Tibial artery (tissue), 4 donors: ENCODE measurements around the gene APOBEC4.

Experiments used
- DNase-seq, 2 donors: peaks; one replicate each; pipeline ENCODE4 v3.0.0-alpha.2; 2019
- H3K27ac ChIP-seq, 2 donors: fragments of 200-600 bp; sonication (generic) in 1 of 2; 1 replicate in 1 of 2; 2 replicates in 1 of 2; pipeline ENCODE4 v1.5.1; 2018 to 2019; ENCODE audit warnings: mild to moderate bottlenecking in 1 of 2
- H3K27me3 ChIP-seq, 2 donors: fragments of 200-600 bp; sonication (generic) in 1 of 2; one replicate each; pipeline versions ENCODE4 v1.5.1 to v1.6.0; 2016 to 2019
- H3K36me3 ChIP-seq, 3 donors: fragments of 200-600 bp; sonication (generic) in 2 of 3; one replicate each; pipeline ENCODE4 v1.5.1; 2016 to 2019; ENCODE audit warnings: mild to moderate bottlenecking in 2 of 3
- H3K4me1 ChIP-seq, 4 donors: fragments of 200-600 bp; sonication (generic) in 2 of 4; 1 replicate in 3 of 4; 2 replicates in 1 of 4; pipeline ENCODE4 v1.5.1; 2016 to 2019
- H3K4me3 ChIP-seq, 2 donors: fragments of 200-600 bp; sonication (generic) in 1 of 2; 1 replicate in 1 of 2; 2 replicates in 1 of 2; pipeline ENCODE4 v1.5.1; 2018 to 2019; ENCODE audit warnings: mild to moderate bottlenecking in 2 of 2
- H3K9me3 ChIP-seq, 3 donors: fragments of 200-600 bp; sonication (generic) in 1 of 3; one replicate each; pipeline ENCODE4 v1.5.1; 2016 to 2019
- CTCF ChIP-seq, 2 experiments: fragments of 200-600 bp in 1 of 2; fragments of 450-650 bp in 1 of 2; IDR thresholded peaks; one replicate each; pipeline ENCODE4 v1.5.1; 2017 to 2019; ENCODE audit warnings: antibody characterized with exemption in 2 of 2, mild to moderate bottlenecking in 1 of 2, moderate library complexity in 1 of 2
- intact Hi-C: fragments of 100-400 bp; cut with DNase I; formaldehyde crosslinking; loops from one replicate; pipeline ENCODE4 v1.15.0; 2023; ENCODE audit warnings: low total_unique reads

APOBEC4 gene

GRCh38 chr1:183652547-183653461, at the start of gene APOBEC4:
APOBEC4 (minus strand) TSS chr1:183653316; CDS start chr1:183648781, 4,535 bp downstream.
- no peak within 1 kb of the TSS for H3K4me3 ChIP-seq
- intact Hi-C loops = loop anchor here (5.0 kb wide), 1 partner anchor 264 kb away; no protein-coding TSS in a partner anchor
- H3K27ac ChIP-seq = no peak within 1 kb of the TSS
- H3K27me3 ChIP-seq = no peaks in the 10 kb centered on the region
- H3K9me3 ChIP-seq = no peaks in the 10 kb centered on the region
- H3K4me1 ChIP-seq = peaks cover 0 to 3% (median 0%) of the 10 kb centered on the region in 4 donors
- no peak for TF ChIP-seq CTCF (IDR thresholded peaks at IDR 0.05)
- no peaks in the 10 kb centered on the region for H3K36me3 ChIP-seq
- DNase-seq = no peak

- no peak for DNase-seq
- TF ChIP-seq CTCF (IDR thresholded peaks at IDR 0.05) = no peak
- Histone ChIP-seq H3K9me3 (no peaks in the 10 kb centered on the region), H3K27me3 (no peaks in the 10 kb centered on the region), H3K36me3 (no peaks in the 10 kb centered on the region), H3K27ac (no peak overlapping the region), H3K4me1 (no peaks in the 10 kb centered on the region), H3K4me3 (no peak overlapping the region)
- intact Hi-C loops = no loop called here
Measured at GRCh38 chr1:183702813-183703198, 49.7 kb upstream of the APOBEC4 start.

- intact Hi-C loops = no loop called here
- TF ChIP-seq CTCF (IDR thresholded peaks at IDR 0.05) = no peak
- no peak for DNase-seq
Measured at GRCh38 chr1:183702087-183702812, 49.1 kb upstream of the APOBEC4 start.

GRCh38 chr1:183699616-183700160, 46.6 kb upstream of the APOBEC4 start:
- no peak for DNase-seq
- Histone ChIP-seq H3K27me3 (no peaks in the 10 kb centered on the region), H3K4me1 (no peaks in the 10 kb centered on the region), H3K9me3 (no peaks in the 10 kb centered on the region), H3K4me3 (no peak overlapping the region), H3K27ac (no peak overlapping the region), H3K36me3 (no peaks in the 10 kb centered on the region)
- intact Hi-C loops = no loop called here
- no peak for TF ChIP-seq CTCF (IDR thresholded peaks at IDR 0.05)

More at GRCh38 chr1:183702087-183702812, 49.1 kb upstream of the APOBEC4 start:
- no peaks in the 10 kb centered on the region for H3K4me1 ChIP-seq
- no peaks in the 10 kb centered on the region for H3K9me3 ChIP-seq
- no peak overlapping the region for H3K27ac ChIP-seq
- H3K36me3 ChIP-seq = no peaks in the 10 kb centered on the region
- no peaks in the 10 kb centered on the region for H3K27me3 ChIP-seq
- H3K4me3 ChIP-seq = no peak overlapping the region

- Histone ChIP-seq H3K27me3 (no peaks in the 10 kb centered on the region), H3K36me3 (no peaks in the 10 kb centered on the region), H3K27ac (no peak overlapping the region), H3K4me1 (peaks cover 0 to 3% (median 0%) of the 10 kb centered on the region in 4 donors), H3K4me3 (no peak overlapping the region), H3K9me3 (no peaks in the 10 kb centered on the region)
- intact Hi-C loops = no loop called here
- DNase-seq = no peak
- TF ChIP-seq CTCF (IDR thresholded peaks at IDR 0.05) = no peak
Measured at GRCh38 chr1:183697814-183698590, 44.9 kb upstream of the APOBEC4 start.
